Measurements from ENCODE around the gene MOGAT1. TPM values are rescaled to one million over a fixed set of nuclear protein-coding genes. Genes with fewer than 3 reads are reported as not detected.
"Not testable (repeated sequence)": the region's sequence is repeated elsewhere in the genome, so short reads cannot be mapped to it uniquely, and the experiment has no call there.

The MOGAT1 gene
- polyA plus RNA-seq, 3 donors: 0.11 TPM; not detected in 2

DNA sequence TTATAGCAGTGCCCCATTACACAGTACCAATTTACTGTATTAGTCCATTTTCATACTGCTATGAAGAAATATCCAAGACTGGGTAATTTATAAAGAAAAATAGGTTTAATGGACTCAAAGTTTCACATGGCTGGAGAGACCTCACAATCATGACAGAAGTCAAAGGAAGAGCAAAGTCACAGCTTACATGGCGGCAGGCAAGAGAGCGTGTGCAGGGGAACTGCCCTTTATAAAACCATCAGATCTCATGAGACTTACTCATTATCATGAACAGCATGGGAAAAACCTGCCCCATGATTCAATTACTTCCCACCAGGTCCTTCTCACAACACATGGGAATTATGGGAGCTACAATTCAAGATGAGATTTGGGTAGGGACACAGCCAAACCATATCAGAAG, 50.1 kb downstream of the MOGAT1 start:
- H3K9ac ChIP-seq (ENCODE audit: insufficient read depth, low read length, poor library complexity, severe bottlenecking); H3K27ac ChIP-seq (ENCODE audit: low read depth in 1 of 2, low read length in 2 of 2); H3K4me1 Mint-ChIP-seq; H3K36me3 ChIP-seq (replicated peaks in 1 of 2; ENCODE audit: control insufficient read depth in 1 of 2, insufficient read depth in 2 of 2, low read length in 2 of 2); H3K27me3 ChIP-seq (ENCODE audit: control insufficient read depth in 2 of 2, insufficient read depth in 2 of 2, low read length in 2 of 2); H3K79me2 ChIP-seq (ENCODE audit: insufficient read depth, low read length); H3K9me3 ChIP-seq (replicated peaks in 1 of 2; ENCODE audit: control insufficient read depth in 1 of 2, insufficient read depth in 1 of 2, low read length in 2 of 2); H3K4me3 ChIP-seq (replicated peaks in 1 of 3; ENCODE audit: low read depth in 2 of 3, low read length in 3 of 3); H3K4me1 ChIP-seq (ENCODE audit: control insufficient read depth in 1 of 2, insufficient read depth in 2 of 2, low read length in 2 of 2); H3K27me3 Mint-ChIP-seq (ENCODE audit: low read depth in 3 of 3); H2AFZ ChIP-seq (ENCODE audit: insufficient read depth, low read depth, low read length, poor library complexity, severe bottlenecking); H3K27ac Mint-ChIP-seq; H3K36me3 Mint-ChIP-seq; H3K4me2 ChIP-seq (replicated peaks; ENCODE audit: extremely low read depth, low read length, poor library complexity, severe bottlenecking); intact Hi-C loops (cut with micrococcal nuclease); H4K20me1 ChIP-seq (ENCODE audit: insufficient read depth, low read length); DNase-seq; H3K4me3 Mint-ChIP-seq: not testable (repeated sequence)
- WGBS (ENCODE audit: insufficient coverage): 100% methylated on average over 1 of the region's 2 CpGs
- H3K9me3 Mint-ChIP-seq: peaks cover 8 to 16% (median 10%) of the 10 kb centered on the region in 7 donors

DNA sequence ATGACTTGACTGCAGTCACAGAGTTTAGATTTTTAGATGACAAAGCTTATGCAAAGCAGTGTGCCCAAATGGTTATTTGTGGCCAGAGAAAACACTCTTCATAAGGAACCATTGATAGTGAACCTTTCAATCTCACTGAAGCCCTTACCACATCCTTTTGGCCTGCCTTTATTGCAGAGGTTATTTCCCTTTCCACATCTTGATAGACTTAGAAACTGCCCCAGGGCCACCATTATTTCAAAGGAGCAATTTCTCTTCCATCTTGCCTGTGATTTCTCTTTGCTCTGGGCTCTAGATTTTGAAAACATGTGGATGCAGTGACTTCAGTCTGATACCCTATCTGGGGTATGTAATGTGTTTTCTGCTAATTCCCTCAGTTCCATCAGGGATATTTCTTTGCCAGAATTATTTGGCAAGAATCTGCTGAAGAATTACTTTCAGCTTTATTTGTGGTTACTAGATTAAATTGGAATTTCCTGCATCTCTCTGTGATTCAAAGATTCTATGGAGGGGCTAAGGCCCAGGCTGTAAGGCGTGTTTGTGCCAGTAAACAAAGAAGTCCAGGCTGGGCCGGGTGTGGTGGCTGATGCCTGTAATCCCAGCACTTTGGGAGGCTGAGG, 51.0 kb downstream of the MOGAT1 start:
- DNase-seq: no peak
- H3K27me3 Mint-ChIP-seq (ENCODE audit: low read depth in 3 of 3): peaks cover 0 to 3% (median 0%) of the 10 kb centered on the region in 3 donors
- Histone ChIP-seq H3K36me3 (replicated peaks in 1 of 2; ENCODE audit: control insufficient read depth in 1 of 2, insufficient read depth in 2 of 2, low read length in 2 of 2) (no peaks in the 10 kb centered on the region), H3K4me1 (ENCODE audit: control insufficient read depth in 1 of 2, insufficient read depth in 2 of 2, low read length in 2 of 2) (no peaks in the 10 kb centered on the region), H2AFZ (ENCODE audit: insufficient read depth, low read depth, low read length, poor library complexity, severe bottlenecking) (no peak overlapping the region), H3K9ac (ENCODE audit: insufficient read depth, low read length, poor library complexity, severe bottlenecking) (no peak overlapping the region), H3K9me3 (replicated peaks in 1 of 2; ENCODE audit: control insufficient read depth in 1 of 2, insufficient read depth in 1 of 2, low read length in 2 of 2) (peaks cover 0 to 3% of the 10 kb centered on the region in 2 donors), H3K27ac (ENCODE audit: low read depth in 1 of 2, low read length in 2 of 2) (no peak overlapping the region), H3K27me3 (ENCODE audit: control insufficient read depth in 2 of 2, insufficient read depth in 2 of 2, low read length in 2 of 2) (no peaks in the 10 kb centered on the region), H3K4me3 (replicated peaks in 1 of 3; ENCODE audit: low read depth in 2 of 3, low read length in 3 of 3) (no peak overlapping the region), H3K79me2 (ENCODE audit: insufficient read depth, low read length) (no peaks in the 10 kb centered on the region), H3K4me2 (replicated peaks; ENCODE audit: extremely low read depth, low read length, poor library complexity, severe bottlenecking) (no peak overlapping the region), H4K20me1 (ENCODE audit: insufficient read depth, low read length) (no peaks in the 10 kb centered on the region)
- H3K9me3 Mint-ChIP-seq: peaks cover 8 to 16% (median 10%) of the 10 kb centered on the region in 7 donors
- no peak overlapping the region for H3K4me3 Mint-ChIP-seq
- intact Hi-C loops (cut with micrococcal nuclease): no loop called here
- TF ChIP-seq, protein P1, sequence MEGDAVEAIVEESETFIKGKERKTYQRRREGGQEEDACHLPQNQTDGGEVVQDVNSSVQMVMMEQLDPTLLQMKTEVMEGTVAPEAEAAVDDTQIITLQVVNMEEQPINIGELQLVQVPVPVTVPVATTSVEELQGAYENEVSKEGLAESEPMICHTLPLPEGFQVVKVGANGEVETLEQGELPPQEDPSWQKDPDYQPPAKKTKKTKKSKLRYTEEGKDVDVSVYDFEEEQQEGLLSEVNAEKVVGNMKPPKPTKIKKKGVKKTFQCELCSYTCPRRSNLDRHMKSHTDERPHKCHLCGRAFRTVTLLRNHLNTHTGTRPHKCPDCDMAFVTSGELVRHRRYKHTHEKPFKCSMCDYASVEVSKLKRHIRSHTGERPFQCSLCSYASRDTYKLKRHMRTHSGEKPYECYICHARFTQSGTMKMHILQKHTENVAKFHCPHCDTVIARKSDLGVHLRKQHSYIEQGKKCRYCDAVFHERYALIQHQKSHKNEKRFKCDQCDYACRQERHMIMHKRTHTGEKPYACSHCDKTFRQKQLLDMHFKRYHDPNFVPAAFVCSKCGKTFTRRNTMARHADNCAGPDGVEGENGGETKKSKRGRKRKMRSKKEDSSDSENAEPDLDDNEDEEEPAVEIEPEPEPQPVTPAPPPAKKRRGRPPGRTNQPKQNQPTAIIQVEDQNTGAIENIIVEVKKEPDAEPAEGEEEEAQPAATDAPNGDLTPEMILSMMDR (IDR thresholded peaks at IDR 0.05): no peak
- peaks cover 0 to 2% of the 10 kb centered on the region in 2 donors for H3K36me3 Mint-ChIP-seq
- no peaks in the 10 kb centered on the region for H3K4me1 Mint-ChIP-seq
- no peak overlapping the region for H3K27ac Mint-ChIP-seq
- 100% methylated on average over 2 of the region's 2 CpGs for WGBS (ENCODE audit: insufficient coverage)
